Natural killer cell treated with Interleukin-12 subunit alpha and Interleukin-12 subunit beta and Interleukin-15 and Interleukin-18, amount 100 ng/mL, for 72 hours (primary cell): ENCODE measurements around the gene RXFP3. TPM values are rescaled to one million over a fixed set of nuclear protein-coding genes. Genes with fewer than 3 reads are reported as not detected.

Experiments
- ATAC-seq, 2 donors: fragments of 150-1000 bp; cut with Tn5 transposase in 1 of 2; sonication (Bioruptor Pico), chemical (Tn5 transposase) in 1 of 2; 2 replicates each; pipeline ENCODE4 v1.10.0; 2021
- DNase-seq: peaks from one replicate; pipeline ENCODE4 v3.0.0; 2022; ENCODE audit warnings: low spot score
- H3K27ac Mint-ChIP-seq, 2 donors: 1 replicate in 1 of 2; 2 replicates in 1 of 2; pipeline ENCODE4 v1.8.0; 2022; ENCODE audit warnings: mixed read lengths in 2 of 2, mild to moderate bottlenecking in 1 of 2, moderate library complexity in 1 of 2
- H3K27me3 Mint-ChIP-seq, 2 donors: 1 replicate in 1 of 2; 2 replicates in 1 of 2; pipeline ENCODE4 v1.8.0; 2022; ENCODE audit warnings: mixed read lengths in 2 of 2
- H3K36me3 Mint-ChIP-seq: one replicate; pipeline ENCODE4 v1.8.0; 2022; ENCODE audit warnings: mixed read lengths
- H3K4me1 Mint-ChIP-seq, 2 donors: 1 replicate in 1 of 2; 2 replicates in 1 of 2; pipeline ENCODE4 v1.8.0; 2022; ENCODE audit warnings: low read depth in 2 of 2, mixed read lengths in 2 of 2, mild to moderate bottlenecking in 1 of 2
- H3K4me3 Mint-ChIP-seq: one replicate; pipeline ENCODE4 v1.8.0; 2022; ENCODE audit warnings: mixed read lengths
- H3K9me3 Mint-ChIP-seq: 2 replicates; pipeline ENCODE4 v1.8.0; 2022; ENCODE audit warnings: mixed read lengths
- total RNA-seq, 2 donors: library from RNA; stranded (reverse); gene quantifications; one replicate each; pipeline ENCODE4 v1.2.3, GENCODE V29; 2022

The RXFP3 gene
- total RNA-seq, 2 donors from 2014 or later: not detected

GRCh38 chr5:33978306-33978705 lies 42.1 kb downstream of the RXFP3 start:
- no peaks in the 10 kb centered on the region for H3K27me3 Mint-ChIP-seq
- H3K9me3 Mint-ChIP-seq: no peaks in the 10 kb centered on the region
- ATAC-seq (no peak), DNase-seq (no peak)
- H3K4me1 Mint-ChIP-seq: no peaks in the 10 kb centered on the region
- no peak overlapping the region for H3K4me3 Mint-ChIP-seq
- H3K27ac Mint-ChIP-seq: no peak overlapping the region
- no peaks in the 10 kb centered on the region for H3K36me3 Mint-ChIP-seq

DNA sequence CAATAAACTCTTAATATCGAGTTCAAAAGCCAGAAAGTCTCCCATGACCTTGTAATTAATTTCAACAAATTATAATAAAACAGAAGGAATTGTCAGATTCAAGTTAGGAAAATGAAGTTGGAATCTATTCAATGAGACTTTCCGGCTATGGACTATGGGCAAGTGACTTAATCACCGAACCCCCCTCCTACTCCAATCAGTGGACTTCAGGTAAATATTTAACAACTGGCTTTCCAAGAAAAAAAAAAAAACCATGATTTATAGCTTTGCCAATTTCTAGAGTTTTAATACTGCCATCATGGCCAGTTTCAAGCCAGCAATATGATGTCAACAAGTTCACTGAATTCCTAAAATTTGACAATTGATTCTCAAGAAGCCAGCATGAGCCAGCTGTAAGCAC lies 43.8 kb downstream of the RXFP3 start:
- no peak overlapping the region for H3K4me3 Mint-ChIP-seq
- ATAC-seq: no peak
- H3K9me3 Mint-ChIP-seq: no peaks in the 10 kb centered on the region
- no peaks in the 10 kb centered on the region for H3K36me3 Mint-ChIP-seq
- no peak for DNase-seq
- no peaks in the 10 kb centered on the region for H3K27me3 Mint-ChIP-seq
- no peak overlapping the region for H3K27ac Mint-ChIP-seq
- H3K4me1 Mint-ChIP-seq: no peaks in the 10 kb centered on the region

- H3K27ac Mint-ChIP-seq: no peak overlapping the region
- ATAC-seq: no peak
- no peak for DNase-seq
- no peaks in the 10 kb centered on the region for H3K36me3 Mint-ChIP-seq
- no peaks in the 10 kb centered on the region for H3K27me3 Mint-ChIP-seq
- no peaks in the 10 kb centered on the region for H3K4me1 Mint-ChIP-seq
- H3K4me3 Mint-ChIP-seq: no peak overlapping the region
- H3K9me3 Mint-ChIP-seq: no peaks in the 10 kb centered on the region
Measured at GRCh38 chr5:33981408-33982162, 45.4 kb downstream of the RXFP3 start.

- DNase-seq (no peak), ATAC-seq (no peak)
- no peaks in the 10 kb centered on the region for H3K9me3 Mint-ChIP-seq
- H3K27ac Mint-ChIP-seq: no peak overlapping the region
- H3K36me3 Mint-ChIP-seq: peaks cover 8% of the 10 kb centered on the region
- no peak overlapping the region for H3K4me3 Mint-ChIP-seq
- H3K4me1 Mint-ChIP-seq: no peaks in the 10 kb centered on the region
- H3K27me3 Mint-ChIP-seq: no peaks in the 10 kb centered on the region
Measured at GRCh38 chr5:33984178-33984577, 48.0 kb downstream of the RXFP3 start.

GRCh38 chr5:33984671-33985124 lies 48.5 kb downstream of the RXFP3 start, which contains the start of gene SLC45A2:
Gene SLC45A2, minus strand, starts transcription at chr5:33984693. Its CDS starts 110 bp downstream, at chr5:33984583.
- ATAC-seq (no peak), DNase-seq (no peak)
- no peak within 1 kb of the TSS for H3K4me3 Mint-ChIP-seq
- no peaks in the 10 kb centered on the region for H3K9me3 Mint-ChIP-seq
- H3K27me3 Mint-ChIP-seq: no peaks in the 10 kb centered on the region
- H3K36me3 Mint-ChIP-seq: peaks cover 8% of the 10 kb centered on the region
- no peak within 1 kb of the TSS for H3K27ac Mint-ChIP-seq
- no peaks in the 10 kb centered on the region for H3K4me1 Mint-ChIP-seq

- no peak for ATAC-seq
- Mint-ChIP-seq H3K4me3 (no peak overlapping the region), H3K36me3 (peaks cover 8% of the 10 kb centered on the region), H3K27me3 (no peaks in the 10 kb centered on the region), H3K4me1 (no peaks in the 10 kb centered on the region), H3K9me3 (no peaks in the 10 kb centered on the region), H3K27ac (no peak overlapping the region)
- no peak for DNase-seq
Measured at GRCh38 chr5:33985447-33985846, 49.3 kb downstream of the RXFP3 start.

Other genes starting within 250 kb of the RXFP3 start
- not detected for gene ADAMTS12, start 44.4 kb upstream of the RXFP3 start, total RNA-seq
- under 1 TPM in 1 of 2 donors, not detected in 1; 0.56 TPM for gene SLC45A2, start 48.3 kb downstream of the RXFP3 start, total RNA-seq
- 1 to 10 TPM; 5.1 to 5.8 TPM for gene AMACR, start 71.7 kb downstream of the RXFP3 start, total RNA-seq
- gene C1QTNF3, start 106.8 kb downstream of the RXFP3 start, total RNA-seq: 1 to 10 TPM; 3.2 to 4.6 TPM